ENCODE data around the gene AK5. TPM values are rescaled to one million over a fixed set of nuclear protein-coding genes. Genes with fewer than 3 reads are reported as not detected.

Gene AK5
- total and polyA plus RNA-seq, 2 of the 4 experiments (the other 2 are of a cell fraction) = 22.5 to 25.8 TPM

- in situ Hi-C loops (cut with MboI; ENCODE audit: low sequenced_read_pairs) (no loop called here), intact Hi-C loops (cut with micrococcal nuclease) (no loop called here), dilution Hi-C loops (cut with HindIII; ENCODE audit: low sequenced_read_pairs, unreplicated experiment) (no loop called here)
- Histone ChIP-seq H3K79me1 (ENCODE audit: low read depth in 1 of 2, low read length in 2 of 2) (no peaks in the 10 kb centered on the region), H3K9ac (ENCODE audit: low read depth, low read length) (no peak overlapping the region), H3K9me1 (ENCODE audit: insufficient read depth, low read length) (peaks cover 3% of the 10 kb centered on the region; the same call in 1 of the 2 replicates), H3K4me2 (ENCODE audit: low read depth, low read length) (no peak overlapping the region), H4K91ac (ENCODE audit: insufficient read depth, low read depth, low read length) (no peak overlapping the region), H3K56ac (ENCODE audit: extremely low read depth, insufficient read depth, low read length) (no peak overlapping the region), H4K5ac (ENCODE audit: low read depth, low read length) (no peak overlapping the region), H2BK120ac (ENCODE audit: low read depth, low read length) (no peak overlapping the region), H2BK5ac (ENCODE audit: low read depth, low read length, poor library complexity, severe bottlenecking) (no peak overlapping the region), H3K4ac (ENCODE audit: low read depth, low read length) (no peak overlapping the region), H3K18ac (ENCODE audit: low read depth, low read length) (no peak overlapping the region), H4K20me1 (ENCODE audit: insufficient read depth, low read length) (no peaks in the 10 kb centered on the region), H3K36me3 (ENCODE audit: control insufficient read depth, insufficient read depth, low read length) (no peaks in the 10 kb centered on the region), H3K23ac (ENCODE audit: low read depth, low read length) (0 out of 2 replicates have a peak overlapping the region, but pooled peaks have one; percentile 32), H3K27ac (ENCODE audit: insufficient read depth, low read length) (no peak overlapping the region), H3K27me3 (ENCODE audit: control insufficient read depth, insufficient read depth, low read length) (no peaks in the 10 kb centered on the region), H2BK20ac (ENCODE audit: low read depth, low read length) (no peak overlapping the region), H2AFZ (replicated peaks; ENCODE audit: low read length, poor library complexity) (no peak overlapping the region), H3K14ac (replicated peaks; ENCODE audit: low read depth, low read length) (no peak overlapping the region), H3K9me3 (ENCODE audit: control insufficient read depth, insufficient read depth, low read length) (no peaks in the 10 kb centered on the region), H2AK9ac (replicated peaks; ENCODE audit: low read depth, low read length, poor library complexity) (no peak overlapping the region), H2BK15ac (ENCODE audit: low read depth, low read length) (no peak overlapping the region), H3K4me3 (ENCODE audit: insufficient read depth, low read depth, low read length) (no peak overlapping the region), H4K8ac (ENCODE audit: low read depth in 2 of 2, low read length in 2 of 2) (no peak overlapping the region), H3K4me1 (ENCODE audit: control insufficient read depth, insufficient read depth, low read length) (peaks cover 6% of the 10 kb centered on the region), H2AK5ac (ENCODE audit: low read depth, low read length) (no peak overlapping the region)
- no peak for ATAC-seq (ENCODE audit: low read depth)
- WGBS, 2 experiments (ENCODE audit: extremely low coverage in 2 of 2, insufficient read length in 1 of 2) = no CpG with 5 or more reads among the region's 1 CpG
- no peak for DNase-seq
- no peak for TF ChIP-seq SMC3 (IDR thresholded peaks at IDR 0.05; ENCODE audit: low read depth, low read length)
- no peak for TF ChIP-seq RFX5 (IDR thresholded peaks at IDR 0.05; ENCODE audit: low read depth, low read length)
- no peak for TF ChIP-seq NFE2L2 (IDR thresholded peaks at IDR 0.05; ENCODE audit: low read depth, low read length)
- TF ChIP-seq, protein P1, sequence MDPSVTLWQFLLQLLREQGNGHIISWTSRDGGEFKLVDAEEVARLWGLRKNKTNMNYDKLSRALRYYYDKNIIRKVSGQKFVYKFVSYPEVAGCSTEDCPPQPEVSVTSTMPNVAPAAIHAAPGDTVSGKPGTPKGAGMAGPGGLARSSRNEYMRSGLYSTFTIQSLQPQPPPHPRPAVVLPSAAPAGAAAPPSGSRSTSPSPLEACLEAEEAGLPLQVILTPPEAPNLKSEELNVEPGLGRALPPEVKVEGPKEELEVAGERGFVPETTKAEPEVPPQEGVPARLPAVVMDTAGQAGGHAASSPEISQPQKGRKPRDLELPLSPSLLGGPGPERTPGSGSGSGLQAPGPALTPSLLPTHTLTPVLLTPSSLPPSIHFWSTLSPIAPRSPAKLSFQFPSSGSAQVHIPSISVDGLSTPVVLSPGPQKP (IDR thresholded peaks at IDR 0.05; ENCODE audit: borderline replicate concordance, low read depth, low read length) = no peak
- TF ChIP-seq MAFK (IDR thresholded peaks at IDR 0.05; ENCODE audit: low read depth, low read length) = no peak
- POLR2A ChIA-PET (ENCODE audit: unreplicated experiment) = no interaction called here
- no TSS peak for BruUV-seq (replicated peaks)
- CTCF ChIA-PET = no interaction called here
These were observed 205.8 kb downstream of the AK5 start for GRCh38 chr1:77487631-77488030.
